Kidney epithelial cell (primary cell): ENCODE results near the gene COBLL1. TPM values are rescaled to one million over a fixed set of nuclear protein-coding genes. Genes with fewer than 3 reads are reported as not detected.
A peak's percentile ranks its signal among the peaks of the same experiment; 100 is the strongest.

Experiments
- DNase-seq: peaks from one replicate; pipeline ENCODE4 v3.0.0-alpha.2; 2010; ENCODE audit warnings: low read depth
- H3K27me3 ChIP-seq: 2 replicates; pipeline ENCODE4 v1.6.0; 2011; ENCODE audit warnings: low read length; ENCODE audit not compliant: control insufficient read depth, insufficient read depth
- H3K36me3 ChIP-seq: 2 replicates; pipeline ENCODE4 v1.5.1; 2011; ENCODE audit warnings: low read length; ENCODE audit not compliant: control insufficient read depth, insufficient read depth
- H3K4me3 ChIP-seq: 2 replicates; pipeline ENCODE4 v1.5.1; 2011; ENCODE audit warnings: low read depth, mild to moderate bottlenecking, control low read depth, low read length
- CTCF ChIP-seq: IDR thresholded peaks from 2 replicates; pipeline ENCODE4 v1.5.1; 2011; ENCODE audit warnings: mild to moderate bottlenecking, moderate library complexity, low read length, control low read depth, inconsistent platforms; ENCODE audit not compliant: insufficient read depth, poor library complexity, severe bottlenecking
- total RNA-seq: library from RNA; depleted of rRNA; stranded (reverse); fragments of >200 nt; gene quantifications from 2 replicates; pipeline ENCODE4 v1.2.3, GENCODE V29; 2015

Gene COBLL1
- total RNA-seq, 1 donor from 2014 or later: 57.2 TPM

GRCh38 chr2:164651361-164651760 lies 190.3 kb downstream of the COBLL1 start:
- Histone ChIP-seq H3K36me3 (no peaks in the 10 kb centered on the region), H3K4me3 (no peak overlapping the region), H3K27me3 (no peaks in the 10 kb centered on the region)
- no peak for TF ChIP-seq CTCF
- no peak for DNase-seq

DNA sequence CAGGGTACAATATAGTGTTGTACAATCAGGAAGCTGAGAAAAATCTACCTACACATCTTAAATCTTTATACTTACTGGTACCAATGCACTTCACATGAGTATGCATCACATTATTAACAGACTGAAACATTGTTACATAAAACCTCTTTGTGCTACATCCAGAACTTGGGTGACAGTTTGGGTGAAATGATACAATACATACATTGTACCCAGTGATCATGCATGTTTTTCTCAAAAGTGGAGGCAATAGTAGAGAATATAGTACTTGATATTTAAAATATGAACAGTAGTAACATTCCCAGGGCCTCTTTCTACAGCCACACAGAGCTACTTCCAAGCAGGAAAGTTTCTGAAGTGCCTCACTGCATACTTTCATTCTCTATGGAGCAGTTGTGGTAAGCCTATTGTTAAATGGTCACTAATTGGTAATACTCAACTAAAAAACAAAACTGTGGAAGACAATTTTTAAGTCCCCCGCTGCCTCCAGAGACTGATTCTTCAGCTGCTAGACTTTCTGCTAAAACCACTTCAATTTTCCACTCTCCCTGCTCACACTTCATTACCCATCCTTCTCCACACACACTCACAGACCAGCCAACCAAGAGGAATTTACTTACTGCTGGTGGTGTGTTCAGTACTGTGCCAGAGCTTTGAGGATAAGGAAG lies 197.5 kb downstream of the COBLL1 start:
- Histone ChIP-seq H3K36me3 (no peaks in the 10 kb centered on the region), H3K27me3 (no peaks in the 10 kb centered on the region), H3K4me3 (no peak overlapping the region)
- peak; percentile 66 for DNase-seq
- no peak for TF ChIP-seq CTCF

- Histone ChIP-seq H3K36me3 (no peaks in the 10 kb centered on the region), H3K4me3 (no peak overlapping the region), H3K27me3 (no peaks in the 10 kb centered on the region)
- DNase-seq: no peak
- TF ChIP-seq CTCF: no peak
Observed at GRCh38 chr2:164642946-164643555, 198.6 kb downstream of the COBLL1 start.

DNA sequence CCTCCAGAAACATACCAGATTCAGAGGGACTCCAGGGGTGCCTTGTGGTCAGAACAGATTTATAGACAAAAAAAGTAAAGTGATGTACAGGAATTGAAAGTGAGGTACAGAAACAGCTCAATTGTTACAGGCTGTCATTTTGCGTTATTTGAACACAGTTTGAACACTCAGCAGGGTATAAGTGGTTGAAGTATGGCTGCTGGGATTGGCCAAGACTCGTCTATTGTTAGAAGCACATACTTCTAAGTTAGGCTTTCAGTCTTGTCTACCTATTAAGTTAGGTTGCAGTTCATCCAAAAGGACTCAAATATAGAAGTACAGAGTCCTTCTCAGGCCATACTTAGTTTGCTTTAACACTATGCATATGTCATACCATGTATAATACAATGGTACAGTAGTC lies 199.4 kb downstream of the COBLL1 start:
- H3K27me3 ChIP-seq: no peaks in the 10 kb centered on the region
- no peak for DNase-seq
- H3K4me3 ChIP-seq: no peak overlapping the region
- TF ChIP-seq CTCF: no peak
- H3K36me3 ChIP-seq: no peaks in the 10 kb centered on the region

Other genes with a start within 250 kb of the COBLL1 start
- gene GRB14, start 220.3 kb downstream of the COBLL1 start, total RNA-seq: 6.0 and 9.2 TPM in 2 replicates
- gene SLC38A11, start 113.7 kb upstream of the COBLL1 start, total RNA-seq: 0.46 TPM in 1 of 2 replicates, not detected in the other